Panc1 (cell line): ENCODE measurements around the gene MPND. TPM values are rescaled to one million over a fixed set of nuclear protein-coding genes. Genes with fewer than 3 reads are reported as not detected.

ENCODE experiments used
- ATAC-seq: fragments of 200-7000 bp; cut with Tn5 transposase; 2 replicates; pipeline ENCODE4 v1.9.1; 2020; ENCODE audit warnings: mild to moderate bottlenecking, moderate library complexity
- BruUV-seq: library from RNA; stranded (reverse); fragments of 400-500 nt; replicated peaks from 2 replicates; lab custom pipeline; 2021; lab: Mats Ljungman, UMichigan
- CTCF ChIA-PET: fragments of 300-600 bp; sonication (Branson Sonifier 250); formaldehyde crosslinking; loops from one replicate; lab custom pipeline; 2022; ENCODE audit warnings: antibody characterized with exemption; lab: Charles Lee
- POLR2A ChIA-PET: fragments of 300-600 bp; sonication (Branson Sonifier 250); formaldehyde crosslinking; loops from one replicate; lab custom pipeline; 2022; ENCODE audit warnings: antibody characterized with exemption; lab: Charles Lee
- DNase-seq: peaks from one replicate; pipeline ENCODE4 v3.0.0-alpha.2; 2010; ENCODE audit warnings: low read depth, low spot score
- H3K27ac ChIP-seq: 2 replicates; pipeline ENCODE4 v1.5.1; 2011; ENCODE audit warnings: mild to moderate bottlenecking, low read length, inconsistent platforms
- H3K27me3 ChIP-seq: fragments of 200-500 bp; sonication (Bioruptor generic); 2 replicates; pipeline ENCODE4 v1.6.0; 2014; ENCODE audit warnings: low read length, inconsistent platforms; ENCODE audit not compliant: control insufficient read depth, insufficient read depth
- H3K36me3 ChIP-seq: fragments of 200-500 bp; sonication (Bioruptor generic); 2 replicates; pipeline ENCODE4 v1.5.1; 2014; ENCODE audit warnings: inconsistent platforms, mild to moderate bottlenecking, low read length, moderate library complexity; ENCODE audit not compliant: control insufficient read depth, insufficient read depth
- H3K4me1 ChIP-seq: 2 replicates; pipeline ENCODE4 v1.5.1; 2011; ENCODE audit warnings: inconsistent platforms, mild to moderate bottlenecking, low read length, moderate library complexity; ENCODE audit not compliant: control insufficient read depth, insufficient read depth
- H3K4me3 ChIP-seq, 2 experiments: 2 replicates each; pipeline ENCODE4 v1.5.1; 2011 to 2012; ENCODE audit warnings: low read depth in 2 of 2, low read length in 2 of 2, mild to moderate bottlenecking in 2 of 2, inconsistent platforms in 1 of 2, moderate library complexity in 1 of 2
- H3K9me3 ChIP-seq: fragments of 200-500 bp; sonication (Bioruptor generic); 2 replicates; pipeline ENCODE4 v1.5.1; 2014; ENCODE audit warnings: low read depth, mild to moderate bottlenecking, inconsistent platforms, low read length, moderate library complexity; ENCODE audit not compliant: control insufficient read depth, insufficient read depth
- POLR2AphosphoS5 ChIP-seq: IDR thresholded peaks from 2 replicates; pipeline ENCODE4 v1.6.1; 2012; ENCODE audit warnings: mild to moderate bottlenecking, low read depth, low read length, moderate library complexity
- SIN3A ChIP-seq: IDR thresholded peaks from 2 replicates; pipeline ENCODE4 v1.6.1; 2012; ENCODE audit warnings: low read depth, mild to moderate bottlenecking, low read length, moderate library complexity, borderline replicate concordance; ENCODE audit not compliant: insufficient read depth
- TCF7L2 ChIP-seq: IDR thresholded peaks from 2 replicates; pipeline ENCODE4 v1.6.1; 2011; ENCODE audit warnings: mild to moderate bottlenecking, low read depth, low read length, inconsistent platforms
- in situ Hi-C: cut with HindIII; loops from 2 replicates; pipeline ENCODE4 v1.10.0; 2016; ENCODE audit warnings: low sequenced_read_pairs, low pct_unique_long_range_greater_than_20kb
- intact Hi-C: fragments of 100-400 bp; cut with micrococcal nuclease; formaldehyde crosslinking; loops from one replicate; pipeline ENCODE4 v1.10.0; 2022; ENCODE audit not compliant: unreplicated experiment
- total RNA-seq: library from RNA; stranded (reverse); gene quantifications from one replicate; pipeline ENCODE4 v1.2.1, GENCODE V29; 2021; ENCODE audit not compliant: unreplicated experiment
- TF ChIP-seq, protein P1 (sequence below): fragments of 450-650 bp; IDR thresholded peaks from 2 replicates; pipeline ENCODE4 v1.5.1; 2017; ENCODE audit warnings: mild to moderate bottlenecking
- TF ChIP-seq, protein P2 (sequence below), 2 experiments: IDR thresholded peaks; 2 replicates each; pipeline ENCODE4 v1.6.1; 2011 to 2012; ENCODE audit warnings: low read depth in 2 of 2, control low read depth in 1 of 2, low read length in 1 of 2, mild to moderate bottlenecking in 1 of 2, moderate library complexity in 1 of 2; ENCODE audit not compliant: insufficient read depth in 1 of 2

The MPND gene
- total RNA-seq, 1 experiment from 2014 or later = 22.9 TPM

DNA sequence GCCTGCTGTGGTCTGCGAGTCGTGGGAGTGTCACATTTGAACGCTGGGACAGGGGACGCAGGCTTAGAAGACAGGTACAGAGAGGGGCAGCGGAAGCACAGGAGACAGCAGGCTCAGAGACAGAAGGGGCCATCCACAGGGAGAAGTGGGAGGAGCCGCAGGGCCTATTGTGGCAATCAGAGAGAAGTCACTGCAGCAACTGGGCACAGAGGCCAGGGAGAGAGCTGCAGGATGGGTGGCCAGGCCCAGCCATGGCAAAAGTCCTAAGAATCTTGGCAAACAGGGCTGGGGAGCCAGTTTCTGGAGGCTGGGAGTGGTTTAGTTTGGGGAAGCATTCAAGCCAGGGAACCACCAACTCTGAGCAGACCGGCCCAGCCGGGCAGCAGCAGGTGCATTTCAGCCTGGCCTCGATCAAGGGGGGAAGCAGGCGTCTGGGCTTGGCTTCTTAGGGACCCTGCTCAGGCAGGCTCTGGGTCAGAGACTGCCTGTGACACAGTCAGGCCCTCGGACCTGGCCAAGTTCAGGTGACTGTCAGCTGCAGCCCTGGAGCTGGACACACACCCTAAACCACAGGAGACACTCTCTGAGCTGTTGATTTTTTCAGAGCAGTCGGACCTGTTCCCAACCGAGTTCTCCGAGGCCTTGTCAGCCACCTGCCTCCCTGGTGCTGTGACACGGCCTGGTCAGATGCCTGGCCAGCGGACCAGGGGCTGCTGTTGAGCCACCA, 45.1 kb downstream of the MPND start:
- DNase-seq = no peak
- intact Hi-C loops = no loop called here
- H3K27me3 ChIP-seq = no peaks in the 10 kb centered on the region
- TF ChIP-seq, protein P1, sequence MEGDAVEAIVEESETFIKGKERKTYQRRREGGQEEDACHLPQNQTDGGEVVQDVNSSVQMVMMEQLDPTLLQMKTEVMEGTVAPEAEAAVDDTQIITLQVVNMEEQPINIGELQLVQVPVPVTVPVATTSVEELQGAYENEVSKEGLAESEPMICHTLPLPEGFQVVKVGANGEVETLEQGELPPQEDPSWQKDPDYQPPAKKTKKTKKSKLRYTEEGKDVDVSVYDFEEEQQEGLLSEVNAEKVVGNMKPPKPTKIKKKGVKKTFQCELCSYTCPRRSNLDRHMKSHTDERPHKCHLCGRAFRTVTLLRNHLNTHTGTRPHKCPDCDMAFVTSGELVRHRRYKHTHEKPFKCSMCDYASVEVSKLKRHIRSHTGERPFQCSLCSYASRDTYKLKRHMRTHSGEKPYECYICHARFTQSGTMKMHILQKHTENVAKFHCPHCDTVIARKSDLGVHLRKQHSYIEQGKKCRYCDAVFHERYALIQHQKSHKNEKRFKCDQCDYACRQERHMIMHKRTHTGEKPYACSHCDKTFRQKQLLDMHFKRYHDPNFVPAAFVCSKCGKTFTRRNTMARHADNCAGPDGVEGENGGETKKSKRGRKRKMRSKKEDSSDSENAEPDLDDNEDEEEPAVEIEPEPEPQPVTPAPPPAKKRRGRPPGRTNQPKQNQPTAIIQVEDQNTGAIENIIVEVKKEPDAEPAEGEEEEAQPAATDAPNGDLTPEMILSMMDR = no peak
- no peak for TF ChIP-seq SIN3A
- no peak for TF ChIP-seq TCF7L2
- no peak for TF ChIP-seq POLR2AphosphoS5
- TF ChIP-seq, protein P2, sequence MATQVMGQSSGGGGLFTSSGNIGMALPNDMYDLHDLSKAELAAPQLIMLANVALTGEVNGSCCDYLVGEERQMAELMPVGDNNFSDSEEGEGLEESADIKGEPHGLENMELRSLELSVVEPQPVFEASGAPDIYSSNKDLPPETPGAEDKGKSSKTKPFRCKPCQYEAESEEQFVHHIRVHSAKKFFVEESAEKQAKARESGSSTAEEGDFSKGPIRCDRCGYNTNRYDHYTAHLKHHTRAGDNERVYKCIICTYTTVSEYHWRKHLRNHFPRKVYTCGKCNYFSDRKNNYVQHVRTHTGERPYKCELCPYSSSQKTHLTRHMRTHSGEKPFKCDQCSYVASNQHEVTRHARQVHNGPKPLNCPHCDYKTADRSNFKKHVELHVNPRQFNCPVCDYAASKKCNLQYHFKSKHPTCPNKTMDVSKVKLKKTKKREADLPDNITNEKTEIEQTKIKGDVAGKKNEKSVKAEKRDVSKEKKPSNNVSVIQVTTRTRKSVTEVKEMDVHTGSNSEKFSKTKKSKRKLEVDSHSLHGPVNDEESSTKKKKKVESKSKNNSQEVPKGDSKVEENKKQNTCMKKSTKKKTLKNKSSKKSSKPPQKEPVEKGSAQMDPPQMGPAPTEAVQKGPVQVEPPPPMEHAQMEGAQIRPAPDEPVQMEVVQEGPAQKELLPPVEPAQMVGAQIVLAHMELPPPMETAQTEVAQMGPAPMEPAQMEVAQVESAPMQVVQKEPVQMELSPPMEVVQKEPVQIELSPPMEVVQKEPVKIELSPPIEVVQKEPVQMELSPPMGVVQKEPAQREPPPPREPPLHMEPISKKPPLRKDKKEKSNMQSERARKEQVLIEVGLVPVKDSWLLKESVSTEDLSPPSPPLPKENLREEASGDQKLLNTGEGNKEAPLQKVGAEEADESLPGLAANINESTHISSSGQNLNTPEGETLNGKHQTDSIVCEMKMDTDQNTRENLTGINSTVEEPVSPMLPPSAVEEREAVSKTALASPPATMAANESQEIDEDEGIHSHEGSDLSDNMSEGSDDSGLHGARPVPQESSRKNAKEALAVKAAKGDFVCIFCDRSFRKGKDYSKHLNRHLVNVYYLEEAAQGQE (IDR thresholded peaks at IDR 0.05; ENCODE audit: insufficient read depth in 1 of 2, low read depth in 2 of 2, low read length in 1 of 2) = no peak
- ChIA-PET CTCF (no interaction called here), POLR2A (no interaction called here)
- H3K4me3 ChIP-seq = no peak overlapping the region
- in situ Hi-C loops = no loop called here
- ATAC-seq = no peak
- BruUV-seq = no TSS peak
- no peaks in the 10 kb centered on the region for H3K36me3 ChIP-seq
- H3K4me1 ChIP-seq = peaks cover 21% of the 10 kb centered on the region
- no peaks in the 10 kb centered on the region for H3K9me3 ChIP-seq
- H3K27ac ChIP-seq = no peak overlapping the region

DNA sequence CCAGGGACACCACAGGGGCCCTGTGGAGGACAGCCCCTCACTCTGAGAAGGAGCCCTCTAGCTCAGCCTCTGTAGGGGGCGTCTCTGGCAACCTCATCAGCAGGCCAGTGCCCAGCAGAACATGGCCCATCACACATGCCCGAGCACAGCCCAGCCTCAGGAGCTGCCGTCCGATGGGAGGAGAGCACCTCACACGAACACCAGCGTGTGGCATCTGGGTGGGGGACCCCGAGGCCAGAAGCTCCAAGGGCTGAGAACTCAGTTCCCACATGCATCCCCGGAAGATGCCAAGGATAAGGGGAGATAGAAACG, 45.7 kb downstream of the MPND start:
- DNase-seq = no peak
- ChIA-PET POLR2A (no interaction called here), CTCF (no interaction called here)
- H3K27ac ChIP-seq = no peak overlapping the region
- intact Hi-C loops (no loop called here), in situ Hi-C loops (no loop called here)
- no peak for TF ChIP-seq TCF7L2
- TF ChIP-seq, protein P2 (IDR thresholded peaks at IDR 0.05; ENCODE audit: insufficient read depth in 1 of 2, low read depth in 2 of 2, low read length in 1 of 2) = no peak
- TF ChIP-seq SIN3A = no peak
- no peak for TF ChIP-seq POLR2AphosphoS5
- TF ChIP-seq, protein P1 = no peak
- no peak for ATAC-seq
- H3K27me3 ChIP-seq = no peaks in the 10 kb centered on the region
- peaks cover 18% of the 10 kb centered on the region for H3K4me1 ChIP-seq
- no TSS peak for BruUV-seq
- H3K36me3 ChIP-seq = no peaks in the 10 kb centered on the region
- no peak overlapping the region for H3K4me3 ChIP-seq
- no peaks in the 10 kb centered on the region for H3K9me3 ChIP-seq
